IMR-90 (cell line): ENCODE results near the gene ERC2. TPM values are rescaled to one million over a fixed set of nuclear protein-coding genes. Genes with fewer than 3 reads are reported as not detected.

Experiments
- ATAC-seq: fragments of 200-7000 bp; cut with Tn5 transposase; 2 replicates; pipeline ENCODE4 v1.9.1; 2020; ENCODE audit warnings: low read depth, mild to moderate bottlenecking, moderate library complexity
- BruUV-seq: library from RNA; stranded (reverse); fragments of 400-500 nt; replicated peaks from 2 replicates; lab custom pipeline; 2021; lab: Mats Ljungman, UMichigan
- CTCF ChIA-PET: fragments of 300-600 bp; formaldehyde crosslinking; extraction: SDS; loops from one replicate; lab custom pipeline; 2021; ENCODE audit warnings: antibody characterized with exemption; lab: Yijun Ruan, JAX
- POLR2A ChIA-PET: fragments of 300-600 bp; sonication (Branson Sonifier 250); formaldehyde crosslinking; loops from one replicate; lab custom pipeline; 2022; ENCODE audit warnings: antibody characterized with exemption; ENCODE audit not compliant: unreplicated experiment; lab: Charles Lee
- DNase-seq: peaks from one replicate; pipeline ENCODE4 v3.0.0; 2013
- H2AFZ ChIP-seq: replicated peaks from 2 replicates; pipeline ENCODE3; 2013; ENCODE audit warnings: low read length, mild to moderate bottlenecking; ENCODE audit not compliant: poor library complexity
- H2AK5ac ChIP-seq: 2 replicates; pipeline ENCODE4 v1.6.1; 2013; ENCODE audit warnings: low read depth, low read length, inconsistent platforms
- H2AK9ac ChIP-seq: replicated peaks from 2 replicates; pipeline ENCODE3; 2013; ENCODE audit warnings: mild to moderate bottlenecking, low read depth, low read length, moderate library complexity; ENCODE audit not compliant: poor library complexity
- H2BK120ac ChIP-seq: 2 replicates; pipeline ENCODE4 v1.6.1; 2013; ENCODE audit warnings: low read depth, low read length, inconsistent platforms
- H2BK15ac ChIP-seq: 3 replicates; pipeline ENCODE4 v1.6.1; 2013; ENCODE audit warnings: low read depth, low read length, inconsistent platforms
- H2BK20ac ChIP-seq: 2 replicates; pipeline ENCODE4 v1.6.1; 2013; ENCODE audit warnings: low read depth, mild to moderate bottlenecking, inconsistent platforms, low read length, moderate library complexity
- H2BK5ac ChIP-seq: 2 replicates; pipeline ENCODE4 v1.6.1; 2013; ENCODE audit warnings: mild to moderate bottlenecking, low read depth, low read length, inconsistent platforms; ENCODE audit not compliant: poor library complexity, severe bottlenecking
- H3K14ac ChIP-seq: replicated peaks from 2 replicates; pipeline ENCODE4 v1.6.1; 2013; ENCODE audit warnings: low read depth, low read length, inconsistent platforms
- H3K18ac ChIP-seq: 2 replicates; pipeline ENCODE4 v1.6.1; 2013; ENCODE audit warnings: low read depth, low read length, control low read depth
- H3K23ac ChIP-seq: 2 replicates; pipeline ENCODE4 v1.6.1; 2013; ENCODE audit warnings: low read depth, low read length, inconsistent platforms
- H3K27ac ChIP-seq: 2 replicates; pipeline ENCODE4 v1.5.1; 2013; ENCODE audit warnings: mild to moderate bottlenecking, control low read depth, low read length; ENCODE audit not compliant: insufficient read depth
- H3K27me3 ChIP-seq: 2 replicates; pipeline ENCODE4 v1.6.1; 2013; ENCODE audit warnings: low read length; ENCODE audit not compliant: control insufficient read depth, insufficient read depth
- H3K36me3 ChIP-seq: 2 replicates; pipeline ENCODE4 v1.6.1; 2013; ENCODE audit warnings: low read length, mixed read lengths; ENCODE audit not compliant: control insufficient read depth, insufficient read depth
- H3K4ac ChIP-seq: 2 replicates; pipeline ENCODE4 v1.6.1; 2013; ENCODE audit warnings: low read depth, low read length, inconsistent platforms
- H3K4me1 ChIP-seq: 2 replicates; pipeline ENCODE4 v1.6.1; 2013; ENCODE audit warnings: low read length, mixed read lengths; ENCODE audit not compliant: control insufficient read depth, insufficient read depth
- H3K4me2 ChIP-seq: 2 replicates; pipeline ENCODE4 v1.6.1; 2013; ENCODE audit warnings: low read depth, mild to moderate bottlenecking, control low read depth, low read length, moderate library complexity
- H3K4me3 ChIP-seq: 2 replicates; pipeline ENCODE4 v1.5.1; 2013; ENCODE audit warnings: low read depth, mild to moderate bottlenecking, control low read depth, low read length, moderate library complexity; ENCODE audit not compliant: insufficient read depth
- H3K56ac ChIP-seq: 2 replicates; pipeline ENCODE4 v1.6.1; 2013; ENCODE audit warnings: low read length, inconsistent platforms; ENCODE audit not compliant: insufficient read depth; ENCODE audit errors: extremely low read depth
- H3K79me1 ChIP-seq, 2 experiments: 2 replicates each; pipeline ENCODE4 v1.6.1; 2013; ENCODE audit warnings: low read length in 2 of 2, inconsistent platforms in 1 of 2, low read depth in 1 of 2
- H3K9ac ChIP-seq: 2 replicates; pipeline ENCODE4 v1.6.1; 2013; ENCODE audit warnings: low read depth, low read length, control low read depth
- H3K9me1 ChIP-seq: 2 replicates; pipeline ENCODE4 v1.6.1; 2013; ENCODE audit warnings: low read length, inconsistent platforms; ENCODE audit not compliant: insufficient read depth
- H3K9me3 ChIP-seq: 2 replicates; pipeline ENCODE4 v1.6.1; 2013; ENCODE audit warnings: low read length; ENCODE audit not compliant: control insufficient read depth, insufficient read depth
- H4K20me1 ChIP-seq: 2 replicates; pipeline ENCODE4 v1.6.1; 2013; ENCODE audit warnings: low read length, inconsistent platforms; ENCODE audit not compliant: insufficient read depth
- H4K5ac ChIP-seq: 2 replicates; pipeline ENCODE4 v1.6.1; 2013; ENCODE audit warnings: mild to moderate bottlenecking, low read depth, low read length, control low read depth
- H4K8ac ChIP-seq, 2 experiments: 2 replicates each; pipeline ENCODE4 v1.6.1; 2013; ENCODE audit warnings: low read depth in 2 of 2, low read length in 2 of 2, control low read depth in 1 of 2, inconsistent platforms in 1 of 2
- H4K91ac ChIP-seq: 2 replicates; pipeline ENCODE4 v1.6.1; 2013; ENCODE audit warnings: low read depth, low read length, inconsistent platforms; ENCODE audit not compliant: insufficient read depth
- BHLHE40 ChIP-seq: fragments of 150-350 bp; IDR thresholded peaks from 2 replicates; pipeline ENCODE4 v1.6.1; 2016; ENCODE audit warnings: mild to moderate bottlenecking, low read depth, low read length
- CEBPB ChIP-seq: IDR thresholded peaks from 2 replicates; pipeline ENCODE4 v1.6.1; 2012; ENCODE audit warnings: low read depth, low read length, improper control_type of control experiment
- CHD1 ChIP-seq: IDR thresholded peaks from 2 replicates; pipeline ENCODE4 v1.6.1; 2012; ENCODE audit warnings: low read depth, low read length, improper control_type of control experiment
- MAFK ChIP-seq: IDR thresholded peaks from 2 replicates; pipeline ENCODE4 v1.6.1; 2012; ENCODE audit warnings: low read depth, low read length, improper control_type of control experiment
- MXI1 ChIP-seq: IDR thresholded peaks from 2 replicates; pipeline ENCODE4 v1.6.1; 2012; ENCODE audit warnings: low read depth, mild to moderate bottlenecking, low read length, moderate library complexity, borderline replicate concordance
- NFE2L2 ChIP-seq: fragments of 150-350 bp; IDR thresholded peaks from 2 replicates; pipeline ENCODE4 v1.6.1; 2016; ENCODE audit warnings: low read depth, mild to moderate bottlenecking, low read length
- RCOR1 ChIP-seq: IDR thresholded peaks from 2 replicates; pipeline ENCODE4 v1.6.1; 2012; ENCODE audit warnings: mild to moderate bottlenecking, low read length, improper control_type of control experiment; ENCODE audit not compliant: insufficient replicate concordance
- WGBS, 2 experiments: methylation state at CpG; one replicate each; pipeline versions ENCODE4 v1.1.5 to v1.1.7; 2013; ENCODE audit warnings: missing lambda C conversion rate in 2 of 2; ENCODE audit not compliant: insufficient read length in 1 of 2; ENCODE audit errors: extremely low coverage in 2 of 2; 5-methylcytosine and 5-hydroxymethylcytosine counted together
- dilution Hi-C: fragments of 300-500 bp; cut with HindIII; formaldehyde crosslinking; loops from one replicate; pipeline ENCODE4 v1.14.3; 2018; ENCODE audit warnings: low sequenced_read_pairs; ENCODE audit not compliant: unreplicated experiment
- in situ Hi-C: fragments of 300-500 bp; cut with MboI; formaldehyde crosslinking; loops from 3 replicates; pipeline ENCODE4 v1.14.3; 2019; ENCODE audit warnings: low sequenced_read_pairs, inconsistent platforms, mixed read lengths
- intact Hi-C: fragments of 100-400 bp; cut with micrococcal nuclease; formaldehyde crosslinking; loops from 2 replicates; pipeline ENCODE4 v1.10.0; 2022
- polyA plus RNA-seq, 3 experiments: library from polyadenylated mRNA; depleted of rRNA; stranded (reverse); fragments of >200 nt; gene quantifications; 2 replicates each; pipeline ENCODE4 v1.2.3, GENCODE V29; 2012; ENCODE audit warnings: low replicate concordance in 1 of 3
- total RNA-seq: library from RNA; depleted of rRNA; stranded (reverse); fragments of >200 nt; gene quantifications from 2 replicates; pipeline ENCODE4 v1.2.3, GENCODE V29; 2012

ERC2 gene
- total and polyA plus RNA-seq, 2 of the 4 experiments (the other 2 are of a cell fraction) = 0.17 to 0.18 TPM

DNA sequence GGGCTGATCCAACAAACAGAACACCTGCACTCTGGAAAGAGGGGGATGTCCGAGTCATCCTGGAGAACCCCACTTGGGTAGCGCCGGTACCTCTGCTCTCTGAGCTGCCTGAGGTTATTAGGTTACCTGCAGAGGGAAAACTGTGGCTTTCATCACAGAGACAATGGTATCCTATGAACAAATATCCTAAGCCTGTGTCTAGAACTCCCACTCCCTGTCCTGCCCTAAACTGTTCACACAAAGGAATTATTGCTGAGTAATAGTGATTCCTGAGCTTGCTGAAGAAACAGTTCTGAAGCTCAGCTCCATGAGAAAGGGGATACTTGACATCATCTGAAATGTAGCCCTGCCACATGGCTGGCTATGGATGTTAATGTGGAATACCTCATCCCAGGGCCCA is 949.2 kb downstream of the ERC2 start:
- no peak overlapping the region for H3K56ac ChIP-seq

More for the DNA sequence above, 949.2 kb downstream of the ERC2 start:
- Histone ChIP-seq H3K27ac (peak overlapping the region; percentile 31; the same call in 1 of the 2 replicates), H3K23ac (no peak overlapping the region), H4K91ac (peak overlapping the region; percentile 19; the same call in 1 of the 2 replicates), H2AFZ (peak overlapping the region; percentile 34), H3K14ac (0 out of 2 replicates have a peak overlapping the region, but pooled peaks have one; percentile 0), H3K36me3 (no peaks in the 10 kb centered on the region), H2BK5ac (peak overlapping the region; percentile 3), H3K9ac (0 out of 2 replicates have a peak overlapping the region, but pooled peaks have one; percentile 19), H3K4me1 (peaks cover 13% of the 10 kb centered on the region), H2AK9ac (no peak overlapping the region), H2BK120ac (peak overlapping the region; percentile 45), H3K27me3 (no peaks in the 10 kb centered on the region), H3K9me3 (no peaks in the 10 kb centered on the region), H3K79me1 (no peaks in the 10 kb centered on the region), H3K4me3 (no peak overlapping the region), H2AK5ac (no peak overlapping the region), H3K4me2 (peak overlapping the region; percentile 24; the same call in 1 of the 2 replicates), H4K8ac (peak overlapping the region in 1 of 2 experiments; percentile 57; a peak in 1 of 4 replicates), H4K20me1 (no peaks in the 10 kb centered on the region), H2BK20ac (peak overlapping the region; percentile 42; the same call in 1 of the 2 replicates), H2BK15ac (no peak overlapping the region), H3K18ac (peak overlapping the region; percentile 75), H3K4ac (peak overlapping the region; percentile 44), H3K9me1 (peaks cover 9% of the 10 kb centered on the region; the same call in 1 of the 2 replicates), H4K5ac (peak overlapping the region; percentile 70)
- TF ChIP-seq RCOR1 (no peak), BHLHE40 (no peak), CEBPB (no peak), NFE2L2 (peak; percentile 90), MXI1 (no peak), CHD1 (no peak), MAFK (peak; percentile 68)
- WGBS, 2 experiments = no CpG with 5 or more reads among the region's 3 CpGs
- POLR2A ChIA-PET = no interaction called here
- in situ Hi-C loops = no loop called here
- dilution Hi-C loops = no loop called here
- DNase-seq = peak; percentile 80
- no TSS peak for BruUV-seq
- intact Hi-C loops = no loop called here
- CTCF ChIA-PET = interaction anchor here (0.8 kb wide), 1 partner anchor 203 kb away, joined by 3 read pairs; no protein-coding TSS in a partner anchor
- ATAC-seq = peak; percentile 74
